Left kidney (tissue), 2 donors: ENCODE measurements around the gene SYCE1L. TPM values are rescaled to one million over a fixed set of nuclear protein-coding genes. Genes with fewer than 3 reads are reported as not detected.

Experiments used
- DNase-seq: peaks from one replicate; pipeline ENCODE4 v3.0.0-alpha.2; 2013
- polyA plus RNA-seq: library from polyadenylated mRNA; unstranded; fragments of 120-200 nt; gene quantifications from one replicate; pipeline ENCODE4 v1.2.1, GENCODE V29; 2013; ENCODE audit not compliant: insufficient read length

Gene SYCE1L
- polyA plus RNA-seq, 1 donor = 2.1 TPM

DNA sequence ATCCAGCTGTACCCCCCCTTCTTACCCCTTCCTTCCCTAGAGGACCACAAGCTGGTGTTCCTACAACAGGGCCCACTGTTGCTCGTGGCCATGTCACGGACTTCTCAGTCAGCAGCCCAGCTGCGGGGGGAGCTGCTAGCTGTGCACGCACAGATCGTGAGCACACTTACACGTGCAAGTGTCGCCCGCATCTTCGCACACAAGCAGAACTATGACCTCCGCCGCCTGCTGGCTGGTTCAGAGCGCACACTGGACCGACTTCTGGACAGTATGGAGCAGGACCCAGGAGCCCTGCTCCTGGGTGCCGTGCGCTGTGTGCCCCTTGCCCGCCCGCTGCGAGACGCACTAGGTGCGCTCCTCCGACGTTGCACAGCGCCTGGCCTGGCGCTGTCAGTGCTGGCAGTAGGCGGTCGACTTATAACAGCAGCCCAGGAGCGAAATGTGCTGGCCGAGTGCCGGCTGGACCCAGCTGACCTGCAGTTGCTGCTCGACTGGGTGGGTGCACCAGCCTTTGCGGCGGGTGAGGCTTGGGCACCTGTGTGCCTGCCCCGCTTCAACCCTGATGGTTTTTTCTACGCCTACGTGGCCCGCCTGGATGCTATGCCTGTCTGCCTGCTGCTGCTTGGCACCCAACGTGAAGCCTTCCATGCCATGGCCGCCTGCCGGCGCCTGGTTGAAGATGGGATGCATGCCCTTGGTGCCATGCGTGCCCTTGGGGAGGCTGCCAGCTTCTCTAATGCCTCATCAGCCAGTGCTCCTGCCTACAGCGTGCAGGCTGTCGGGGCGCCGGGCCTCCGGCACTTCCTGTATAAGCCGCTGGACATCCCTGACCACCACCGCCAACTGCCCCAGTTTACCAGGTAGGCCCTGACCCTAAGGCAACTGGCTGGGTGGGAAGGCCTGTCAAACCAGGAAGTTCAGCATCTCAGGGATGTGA lies 4.6 kb upstream of the SYCE1L start:
- no peak for DNase-seq

DNA sequence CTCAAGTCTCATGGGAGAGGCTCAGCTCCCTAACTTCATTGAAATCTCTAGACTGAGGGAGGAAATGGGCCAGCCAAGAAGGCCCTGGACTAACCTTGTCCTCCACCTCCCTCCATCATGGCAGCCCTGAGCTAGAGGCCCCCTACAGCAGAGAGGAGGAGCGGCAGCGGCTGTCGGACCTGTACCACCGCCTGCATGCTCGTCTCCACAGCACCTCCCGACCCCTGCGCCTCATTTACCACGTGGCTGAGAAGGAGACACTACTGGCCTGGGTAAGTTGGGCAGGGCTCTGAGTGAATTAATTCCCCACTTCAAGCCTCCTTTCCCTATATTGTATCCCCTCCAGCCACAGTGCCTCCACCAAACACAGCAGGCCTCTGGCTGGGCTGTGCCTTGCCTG lies 3.8 kb upstream of the SYCE1L start:
- no peak for DNase-seq

DNA sequence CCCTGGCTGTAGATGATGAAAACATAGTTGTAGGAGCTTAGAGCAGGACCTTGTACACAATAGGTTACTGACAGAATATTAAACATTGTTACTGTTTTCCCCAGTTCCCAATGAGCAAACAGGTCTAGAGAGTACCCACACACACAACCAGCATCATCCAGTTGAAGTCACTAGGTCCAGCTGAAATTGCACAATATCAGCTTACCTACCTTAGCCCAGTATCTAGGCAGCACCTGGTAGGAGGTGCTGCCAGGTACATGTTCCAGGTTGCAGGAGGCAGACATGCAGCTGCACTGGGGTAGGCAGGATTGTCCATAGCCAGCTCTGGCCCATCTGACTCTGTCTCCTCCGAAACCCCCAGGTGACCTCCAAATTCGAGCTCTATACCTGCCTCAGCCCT lies 1.5 kb upstream of the SYCE1L start:
- no peak for DNase-seq

DNA sequence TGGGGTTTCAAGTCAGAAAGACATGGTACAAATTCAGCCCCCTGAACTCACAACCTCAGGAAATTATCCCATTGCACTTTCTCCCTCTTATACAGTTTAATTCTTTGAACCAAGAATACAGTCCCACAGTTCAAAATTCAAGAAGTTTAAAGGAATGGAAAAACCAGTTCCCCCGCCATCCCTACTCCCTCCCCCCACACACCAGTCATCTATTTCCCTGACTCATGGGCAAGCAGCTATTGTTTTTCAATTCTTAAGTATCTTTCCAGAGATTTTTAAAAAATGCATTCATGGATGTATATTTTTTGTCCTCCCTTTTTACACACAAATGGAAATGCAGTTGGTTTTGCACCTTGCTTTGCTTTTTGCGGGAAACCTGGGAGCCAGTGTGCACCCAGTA lies 7.3 kb downstream of the SYCE1L start:
- DNase-seq = no peak

DNA sequence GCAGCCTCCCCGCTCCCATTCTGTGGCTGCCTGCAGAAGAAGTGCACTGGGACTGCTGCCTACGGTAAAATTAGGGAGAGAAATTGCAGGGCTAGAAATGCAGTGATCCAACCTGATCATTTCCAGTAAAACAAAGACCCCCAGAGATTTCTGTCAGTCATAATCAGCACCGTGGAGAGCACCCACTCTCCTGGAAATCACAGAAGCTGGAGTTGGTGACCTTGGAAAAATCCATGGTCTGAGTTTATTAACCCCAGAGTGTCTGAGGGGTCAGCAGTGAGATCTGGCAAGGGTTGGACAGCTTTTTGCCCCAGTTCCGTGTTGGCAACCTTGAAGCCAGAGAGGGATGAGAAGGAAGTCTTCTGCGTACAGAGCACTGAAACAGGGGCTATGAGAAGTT lies 7.8 kb downstream of the SYCE1L start:
- no peak for DNase-seq

DNA sequence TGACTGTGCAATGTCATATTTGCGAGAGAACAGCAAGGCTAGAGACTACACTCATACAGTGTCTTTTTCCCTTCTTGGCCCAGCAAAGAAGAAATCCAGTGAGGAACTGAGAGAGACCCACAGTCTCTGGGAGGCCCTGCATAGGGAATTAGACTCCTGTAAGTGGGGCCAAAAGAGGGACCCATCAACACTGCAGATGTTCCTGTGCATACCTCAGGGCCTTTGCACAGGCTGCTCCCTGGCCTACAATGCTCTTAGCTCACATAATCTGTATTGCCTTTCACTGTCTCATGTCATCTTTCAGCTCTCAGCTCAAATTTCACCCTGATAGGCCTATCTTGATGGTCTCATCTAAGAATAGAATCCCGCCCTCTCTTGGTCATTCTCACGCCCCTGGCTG lies 9.2 kb downstream of the SYCE1L start:
- no peak for DNase-seq

DNA sequence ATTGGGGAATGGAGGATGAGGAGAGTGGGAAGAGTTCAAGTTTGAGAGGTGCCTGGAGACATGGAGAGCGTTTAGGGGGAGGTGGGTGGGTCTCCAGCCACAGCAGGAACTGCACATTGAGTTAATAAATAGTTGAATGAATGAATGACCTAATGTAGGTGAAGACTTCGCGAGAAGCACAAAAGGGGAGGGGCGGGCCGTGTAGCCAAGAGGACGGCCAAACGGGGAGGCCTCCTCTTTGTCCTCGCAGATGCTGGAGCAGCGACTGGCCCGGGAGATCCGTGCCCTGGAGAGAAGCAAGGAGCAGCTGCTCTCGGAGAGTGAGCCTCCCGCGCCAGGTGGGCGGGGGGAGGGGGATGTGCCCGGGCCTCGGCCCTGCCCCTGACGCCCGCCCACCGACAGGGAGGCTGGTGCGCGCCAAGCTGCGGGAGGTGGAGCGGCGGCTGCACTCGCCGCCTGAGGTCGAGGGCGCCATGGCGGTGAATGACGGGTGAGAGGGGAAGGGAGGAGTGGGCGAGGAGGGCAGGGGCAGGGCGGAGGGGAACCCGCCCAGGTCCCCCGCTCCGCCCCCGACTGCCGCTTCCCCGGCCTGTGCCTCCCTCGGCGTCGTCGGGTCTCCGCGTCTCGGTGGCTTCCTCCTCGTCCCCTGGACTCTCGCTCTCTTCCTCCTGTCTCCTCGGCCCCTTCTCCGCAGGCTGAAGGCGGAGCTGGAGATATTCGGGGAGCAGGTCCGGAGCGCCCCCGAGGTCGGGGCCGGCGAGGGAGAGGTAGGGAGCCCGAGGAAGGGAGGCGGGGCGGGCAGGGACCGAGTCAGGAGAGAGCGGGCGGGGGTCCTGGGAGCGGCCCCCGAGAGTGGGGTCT lies 12.9 kb downstream of the SYCE1L start:
- peak; percentile 69 for DNase-seq

DNA sequence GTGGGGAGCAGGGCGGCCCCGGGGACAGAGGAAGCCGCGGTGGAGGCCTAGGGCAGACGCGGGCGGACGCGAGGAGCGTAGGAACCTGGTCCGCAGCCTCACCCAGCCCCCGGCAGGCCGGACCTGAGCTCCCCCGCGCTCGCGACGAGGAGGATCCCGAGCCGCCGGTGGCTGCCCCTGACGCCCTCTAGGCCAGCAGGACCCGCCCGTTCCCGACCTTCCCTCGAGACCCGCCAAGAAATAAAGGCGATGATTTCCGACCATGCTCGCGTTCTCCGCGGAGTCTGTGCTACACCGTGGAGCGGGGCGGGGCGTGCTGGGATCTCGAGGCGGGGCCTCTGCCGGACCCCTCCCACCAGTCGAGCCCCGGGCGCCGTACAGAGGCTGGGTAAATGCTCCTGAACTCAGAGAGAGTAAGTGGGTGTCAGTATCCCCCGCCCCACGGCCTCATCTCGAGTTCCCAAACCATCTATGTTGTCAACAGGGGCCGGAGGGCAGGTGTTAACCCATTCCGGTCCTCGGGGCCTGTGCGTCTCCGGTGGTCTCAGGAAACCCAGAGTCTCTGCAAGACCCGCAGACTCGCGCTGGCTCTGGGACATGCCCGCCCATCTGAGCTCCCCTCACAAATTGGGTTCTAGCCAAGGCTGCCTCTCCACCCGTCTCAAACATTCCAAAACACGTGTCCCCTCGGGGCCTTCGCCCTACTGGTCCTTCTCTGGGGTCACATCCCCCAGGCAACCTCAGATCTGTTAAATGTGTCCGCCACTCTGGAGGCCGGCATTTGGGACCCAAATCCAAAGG lies 13.7 kb downstream of the SYCE1L start:
- peak; percentile 51 for DNase-seq

DNA sequence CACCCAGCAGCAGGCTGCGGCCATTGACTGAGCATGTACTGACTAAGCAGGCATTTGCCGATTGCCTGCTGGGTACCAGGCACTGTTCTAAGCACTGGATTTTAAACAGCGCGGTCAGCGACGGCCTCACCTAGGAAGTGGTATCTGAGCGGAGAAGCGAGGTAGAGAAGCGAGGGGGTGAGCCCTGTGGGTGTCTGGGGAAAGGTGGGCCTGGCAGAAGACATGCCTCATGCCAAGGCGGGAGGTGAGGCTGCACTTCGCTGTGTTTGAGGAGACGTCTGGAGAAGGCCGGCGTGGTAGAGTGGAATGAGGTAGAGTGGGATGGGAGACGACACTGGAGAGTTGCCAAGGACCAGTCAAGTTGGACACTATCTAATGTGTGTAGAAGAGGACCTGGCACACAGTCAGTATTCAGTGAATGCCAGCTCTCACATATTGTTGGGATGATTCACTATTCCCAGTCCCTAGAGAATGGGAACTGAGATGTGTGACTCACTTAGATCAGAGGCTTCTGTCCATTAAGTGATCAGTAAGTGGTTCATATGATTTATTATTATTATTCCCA lies 14.4 kb downstream of the SYCE1L start:
- DNase-seq = no peak

DNA sequence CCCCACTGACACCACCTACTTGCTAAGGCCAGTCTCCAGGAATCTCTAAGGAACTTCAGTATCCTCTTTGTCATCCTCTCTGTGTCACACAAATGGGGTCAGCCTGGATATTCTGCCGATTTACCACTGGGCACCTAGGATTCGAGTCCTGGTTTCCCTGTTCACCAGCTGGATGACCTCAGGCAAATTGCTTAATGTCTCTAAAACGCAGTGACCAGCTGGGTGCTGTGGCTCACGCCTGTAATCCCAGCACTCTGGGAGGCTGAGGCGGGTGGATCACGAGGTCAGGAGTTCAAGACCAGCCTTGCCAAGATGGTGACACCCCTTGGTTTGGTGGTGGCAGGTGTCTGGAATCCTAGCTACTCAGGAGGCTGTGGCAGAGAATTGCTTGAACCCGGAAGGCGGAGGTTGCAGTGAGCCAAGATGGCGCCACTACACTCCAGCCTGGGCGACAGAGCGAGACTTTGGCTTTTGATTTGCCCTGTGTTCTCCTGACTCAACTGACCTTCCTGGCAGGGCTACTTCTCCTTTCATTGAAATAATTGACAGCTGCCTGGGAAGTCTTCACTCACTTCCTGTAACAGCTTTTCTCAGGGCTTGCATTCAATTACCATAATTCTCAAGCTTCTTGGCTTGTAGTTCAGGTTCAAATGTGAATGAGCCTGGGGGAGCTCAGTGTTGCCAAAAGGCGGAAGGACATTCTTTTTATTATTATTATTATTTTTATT lies 15.4 kb downstream of the SYCE1L start:
- DNase-seq = no peak

DNA sequence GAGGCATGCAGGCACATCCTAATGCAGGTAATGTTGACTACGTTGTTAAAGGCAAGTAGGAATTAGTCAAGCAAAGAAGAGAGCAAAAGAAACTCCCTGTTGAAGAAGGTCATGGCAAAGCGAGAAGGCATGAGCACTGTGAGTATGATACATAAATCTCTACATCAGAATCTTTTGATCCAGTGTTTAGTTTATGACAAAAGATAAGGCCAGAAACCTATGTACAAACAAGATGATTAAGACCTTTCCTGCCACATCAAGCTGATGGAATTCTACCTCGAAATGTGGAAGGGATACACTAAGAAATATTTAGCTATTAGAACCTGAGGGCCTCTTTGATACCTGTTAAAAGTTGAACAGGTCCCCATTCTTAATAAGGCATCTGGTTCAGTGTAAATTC lies 20.2 kb downstream of the SYCE1L start:
- DNase-seq = no peak

DNA sequence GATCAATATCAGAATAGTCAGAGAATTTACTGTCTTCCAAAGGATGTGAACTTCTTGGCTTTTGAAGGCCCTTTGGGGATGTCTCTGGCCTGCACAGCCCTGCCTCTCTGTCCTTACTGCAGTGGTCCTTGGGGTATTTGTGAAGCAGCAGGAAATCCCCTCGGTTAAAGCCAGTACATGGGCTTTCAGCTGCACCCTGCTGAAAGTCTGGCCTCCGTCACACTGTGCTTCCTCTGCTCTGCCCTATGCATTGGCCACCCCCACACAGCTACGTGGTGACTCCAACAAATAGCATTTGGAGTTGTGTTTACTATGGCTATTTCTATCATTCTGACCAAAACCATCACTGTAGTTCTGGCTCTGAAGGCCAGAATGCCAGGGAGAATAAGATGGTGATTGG lies 21.2 kb downstream of the SYCE1L start:
- DNase-seq = no peak

DNA sequence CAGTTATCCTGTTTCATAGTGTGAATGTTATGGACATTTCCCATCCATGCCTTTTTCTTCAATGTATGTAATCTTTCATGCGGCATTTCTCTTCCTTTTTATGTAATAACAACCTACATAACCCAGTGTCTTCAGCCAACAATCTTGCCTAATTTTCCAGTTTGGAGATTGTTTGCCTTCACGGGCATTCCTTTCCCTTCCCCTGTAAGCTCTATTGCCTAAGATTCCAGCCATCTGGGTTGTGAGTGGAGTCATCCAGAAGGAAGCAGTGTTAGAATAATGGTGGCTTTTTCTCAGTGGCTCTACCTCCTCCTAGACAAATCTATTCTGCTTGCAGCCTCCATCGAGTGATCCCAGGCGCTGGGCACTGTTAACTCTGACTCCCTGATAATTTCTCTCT lies 22.3 kb downstream of the SYCE1L start:
- no peak for DNase-seq

DNA sequence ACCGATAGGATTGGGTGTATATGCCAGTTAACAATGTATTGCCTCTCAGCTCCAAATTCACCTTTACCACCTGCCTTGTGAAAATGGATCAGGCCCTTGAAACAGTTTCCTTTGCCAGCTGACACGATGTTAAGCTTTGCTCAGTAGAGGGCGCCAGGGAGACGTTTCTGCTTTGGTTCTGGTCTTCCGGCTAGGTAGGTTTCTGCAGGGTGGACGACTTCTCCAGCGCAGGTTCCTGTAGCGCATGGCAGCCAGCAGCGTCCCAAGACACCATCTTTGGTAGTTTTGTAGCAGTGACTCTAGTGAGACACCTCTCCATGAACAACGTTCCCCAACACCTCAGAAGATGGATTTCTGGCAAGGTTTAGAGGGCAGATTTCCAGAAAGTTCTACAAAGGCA lies 24.0 kb downstream of the SYCE1L start:
- no peak for DNase-seq

DNA sequence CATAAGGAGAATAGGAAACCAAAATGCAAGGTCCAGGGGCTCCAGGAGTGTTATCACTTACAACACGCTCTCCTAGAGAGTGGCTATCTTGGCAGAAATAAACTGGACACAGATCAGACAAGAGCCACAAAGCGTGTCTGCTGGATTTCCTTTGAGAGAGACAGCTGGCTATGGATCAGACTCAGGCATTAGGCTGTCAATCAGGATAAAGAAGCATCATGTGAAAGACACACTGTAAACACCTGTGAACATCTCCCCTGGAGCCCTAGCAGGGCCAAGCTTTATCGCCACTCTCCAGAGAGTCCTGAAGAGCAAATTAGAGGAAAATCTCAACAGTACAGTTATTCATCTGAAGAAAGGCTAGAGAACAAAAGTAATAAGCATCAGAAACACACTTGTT lies 26.0 kb downstream of the SYCE1L start:
- no peak for DNase-seq

DNA sequence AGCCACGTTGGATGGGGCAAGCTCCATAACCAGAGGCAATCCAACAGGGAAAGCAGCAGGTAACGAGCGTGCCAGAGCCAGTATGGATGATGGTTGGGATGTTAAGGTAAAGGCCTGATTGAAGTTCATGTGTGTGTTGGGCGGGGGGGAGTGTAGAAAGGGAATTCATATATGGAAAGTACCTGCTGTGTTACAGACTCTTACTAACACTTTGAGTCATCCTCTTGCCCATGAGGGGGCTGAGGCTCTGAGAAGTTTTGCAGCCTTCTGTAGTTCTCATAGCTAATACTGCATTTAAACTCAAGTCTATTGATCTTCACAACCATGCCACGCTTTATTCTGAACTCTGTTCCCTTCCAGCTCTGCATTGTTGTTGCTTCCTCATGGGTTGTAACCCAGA lies 28.5 kb downstream of the SYCE1L start:
- DNase-seq = no peak

DNA sequence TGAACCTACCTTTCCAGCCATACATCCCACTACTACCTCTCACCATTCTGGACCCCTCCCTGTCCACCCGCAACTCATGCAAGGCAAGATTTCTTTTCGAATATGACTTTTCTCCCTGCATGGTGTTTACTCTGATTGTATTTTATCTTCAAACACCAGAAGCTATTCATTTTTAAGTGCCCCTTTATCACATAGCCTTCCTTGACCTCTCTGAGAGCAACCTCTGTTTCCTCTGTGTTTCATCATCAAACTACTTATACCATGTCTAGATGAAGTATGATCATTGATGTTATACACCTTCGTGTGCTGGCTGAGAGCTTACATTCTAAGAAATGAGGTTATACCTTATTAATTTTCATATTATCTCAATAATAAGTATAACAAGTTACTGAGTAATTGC lies 31.8 kb downstream of the SYCE1L start:
- DNase-seq = no peak

DNA sequence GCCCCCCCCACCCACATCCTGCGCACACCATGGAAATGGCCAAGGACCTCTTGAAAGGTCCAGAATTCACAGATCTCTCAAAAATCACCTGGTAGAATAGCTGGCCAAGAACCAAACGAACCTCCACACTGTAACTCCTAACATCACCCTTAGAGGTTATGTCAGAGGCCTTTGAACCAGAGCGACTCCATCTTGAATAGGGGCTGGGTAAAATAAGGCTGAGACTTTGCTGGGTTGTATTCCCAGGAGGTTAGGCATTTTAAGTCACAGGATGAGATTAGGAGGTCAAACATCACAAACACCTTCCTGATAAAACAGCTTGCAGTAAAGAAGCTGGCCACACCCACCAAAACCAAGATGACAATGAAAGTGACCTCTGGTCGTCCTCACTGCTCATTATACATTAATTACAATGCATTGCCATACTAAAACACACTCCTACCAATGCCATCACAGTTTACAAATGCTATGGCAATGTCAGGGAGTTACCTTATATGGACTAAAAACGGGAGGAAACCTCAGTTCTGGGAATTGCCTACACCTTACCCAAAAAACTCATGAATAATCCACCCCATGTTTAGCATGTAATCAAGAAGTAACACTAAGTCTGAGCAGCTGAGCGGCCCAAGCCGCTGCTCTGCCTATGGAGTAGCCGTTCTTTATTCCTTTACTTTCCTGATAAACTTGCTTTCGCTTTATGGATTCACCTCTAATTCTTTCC lies 34.8 kb downstream of the SYCE1L start:
- DNase-seq = no peak

DNA sequence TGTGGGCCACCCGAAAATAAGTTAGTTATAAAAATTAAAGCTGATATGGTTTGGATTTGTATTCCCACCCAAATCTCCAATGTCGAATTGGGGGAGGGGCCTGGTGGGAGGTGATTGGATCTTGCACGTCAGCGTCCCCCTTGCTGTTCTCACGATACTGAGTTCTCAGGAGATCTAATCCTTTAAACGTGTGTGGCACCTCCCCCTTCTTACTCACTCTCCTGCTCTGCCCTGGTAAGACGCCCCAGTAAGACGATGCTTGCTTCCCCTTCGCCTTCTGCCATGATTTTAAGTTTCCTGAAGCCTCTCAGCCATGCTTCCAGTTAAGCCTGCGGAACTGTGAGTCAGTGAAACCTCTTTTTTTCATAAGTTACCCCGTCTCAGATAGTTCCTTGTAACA lies 35.4 kb downstream of the SYCE1L start:
- DNase-seq = no peak

DNA sequence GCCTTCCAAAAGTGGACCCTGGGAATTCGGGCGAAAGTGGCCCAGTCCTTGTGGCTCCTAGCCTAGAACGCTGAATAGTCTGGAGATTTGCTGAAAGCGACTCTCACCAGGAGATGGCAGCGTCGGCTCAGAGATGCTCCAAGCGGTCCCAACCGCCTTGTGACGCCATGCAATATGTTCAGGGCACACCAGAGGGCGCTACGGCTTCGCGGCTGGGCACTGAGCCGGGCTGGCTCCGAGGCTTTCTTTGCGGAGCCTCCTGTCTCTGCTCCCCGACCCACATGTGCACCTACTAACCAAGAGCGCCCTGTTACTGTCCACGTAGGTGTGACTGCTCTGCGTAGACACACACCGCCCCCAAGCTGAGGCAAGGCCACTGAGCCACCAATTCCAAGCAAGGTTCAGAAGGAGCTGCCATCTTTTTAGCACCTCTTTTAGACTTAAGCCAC lies 36.9 kb downstream of the SYCE1L start:
- peak; percentile 79 for DNase-seq

DNA sequence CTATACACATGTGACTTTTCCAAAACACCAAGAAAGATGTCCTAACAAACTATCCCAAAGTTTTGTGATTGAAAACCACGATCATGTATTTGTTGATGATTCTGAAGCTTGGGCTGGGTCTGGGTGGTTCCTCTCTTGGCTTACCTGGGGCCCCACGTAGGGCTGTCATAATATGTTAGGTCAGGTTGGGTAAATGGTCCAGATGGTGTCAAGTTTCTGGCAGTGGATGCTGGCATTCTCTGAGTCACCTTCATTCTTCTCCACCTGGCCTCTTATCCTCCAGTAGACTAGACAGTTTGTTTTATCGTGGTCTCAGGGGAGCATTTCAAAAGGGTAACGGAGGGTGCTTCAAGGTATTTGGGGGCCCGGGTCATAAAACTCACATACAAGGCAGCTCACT lies 39.4 kb downstream of the SYCE1L start:
- DNase-seq = no peak
